ENCODE results near the gene GLRA1. TPM values are rescaled to one million over a fixed set of nuclear protein-coding genes. Genes with fewer than 3 reads are reported as not detected.
A peak's percentile ranks its signal among the peaks of the same experiment; 100 is the strongest.
"Not testable (repeated sequence)": the region's sequence is repeated elsewhere in the genome, so short reads cannot be mapped to it uniquely, and the experiment has no call there.

Gene GLRA1
- total RNA-seq, 1 donor = not detected

- Histone ChIP-seq H3K4me1 (ENCODE audit: insufficient read depth, low read length) (no peaks in the 10 kb centered on the region), H3K27me3 (ENCODE audit: insufficient read depth, low read length) (no peaks in the 10 kb centered on the region), H3K4me3 (ENCODE audit: low read length) (no peak overlapping the region), H3K9me3 (ENCODE audit: low read depth, low read length) (no peaks in the 10 kb centered on the region)
Measured at GRCh38 chr5:151799407-151799806, 125.2 kb downstream of the GLRA1 start.

DNA sequence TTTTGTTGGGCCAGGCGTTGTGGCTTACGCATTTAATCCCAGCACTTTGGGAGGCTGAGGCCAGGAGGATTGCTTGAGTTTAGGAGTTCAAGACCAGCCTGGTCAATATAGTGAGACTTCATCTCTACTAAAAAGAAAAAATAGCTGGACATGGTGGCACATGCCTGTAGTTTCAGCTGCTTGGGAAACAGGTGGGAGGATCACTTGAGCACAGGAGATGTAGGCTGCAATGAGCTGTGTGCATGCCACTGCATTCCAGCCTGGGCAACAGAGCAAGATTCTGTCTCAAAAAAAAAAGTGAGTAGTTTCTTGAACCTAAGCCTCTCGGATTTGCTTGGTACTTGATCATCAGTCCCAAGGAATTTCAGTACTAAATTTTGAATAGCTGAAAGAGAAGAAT lies 126.0 kb downstream of the GLRA1 start:
- H3K27me3 ChIP-seq (ENCODE audit: insufficient read depth, low read length) = no peaks in the 10 kb centered on the region
- H3K9me3 ChIP-seq (ENCODE audit: low read depth, low read length) = no peaks in the 10 kb centered on the region
- H3K4me3 ChIP-seq (ENCODE audit: low read length) = no peak overlapping the region
- H3K4me1 ChIP-seq (ENCODE audit: insufficient read depth, low read length) = no peaks in the 10 kb centered on the region

DNA sequence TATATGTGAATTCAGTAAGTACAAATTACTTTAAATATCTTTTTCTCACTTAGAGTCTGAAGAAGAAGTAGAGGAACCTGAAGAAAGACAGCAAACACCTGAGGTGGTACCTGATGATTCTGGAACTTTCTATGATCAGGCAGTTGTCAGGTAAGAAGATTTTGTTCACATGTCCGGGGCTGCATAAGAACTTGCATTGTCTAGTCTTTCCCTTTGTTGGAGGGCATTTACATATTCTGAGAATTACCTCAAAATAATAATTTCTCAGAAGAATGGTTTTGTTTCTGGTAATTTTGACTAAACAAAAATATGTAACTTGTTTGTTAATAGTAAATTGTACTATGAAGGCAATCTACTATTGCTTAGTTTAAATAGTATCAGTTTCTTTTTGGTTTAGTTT lies 129.2 kb downstream of the GLRA1 start:
- Histone ChIP-seq H3K27me3 (ENCODE audit: insufficient read depth, low read length) (no peaks in the 10 kb centered on the region), H3K9me3 (ENCODE audit: low read depth, low read length) (no peaks in the 10 kb centered on the region), H3K4me1 (ENCODE audit: insufficient read depth, low read length) (no peaks in the 10 kb centered on the region), H3K4me3 (ENCODE audit: low read length) (no peak overlapping the region)

DNA sequence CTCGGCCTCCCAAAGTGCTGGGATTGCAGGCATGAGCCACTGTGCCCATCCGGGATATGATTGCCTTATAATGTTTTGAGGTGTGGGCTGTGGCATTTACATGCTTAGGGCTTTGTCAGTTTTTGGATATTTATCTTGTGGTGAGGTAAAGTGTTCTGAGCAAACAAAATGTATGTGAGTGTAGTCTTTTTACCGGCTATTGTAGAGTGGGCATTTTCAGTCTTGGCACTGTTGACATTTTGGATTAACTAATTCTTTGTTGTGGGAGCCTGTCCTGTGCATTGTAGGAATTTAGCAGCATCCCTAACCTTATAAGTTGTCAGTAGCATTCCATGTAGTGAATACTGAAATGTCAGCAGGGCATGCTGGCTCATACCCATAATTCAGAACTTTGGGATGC lies 131.3 kb downstream of the GLRA1 start:
- H3K9me3 ChIP-seq (ENCODE audit: low read depth, low read length) = no peaks in the 10 kb centered on the region
- no peak overlapping the region for H3K4me3 ChIP-seq (ENCODE audit: low read length)
- no peaks in the 10 kb centered on the region for H3K4me1 ChIP-seq (ENCODE audit: insufficient read depth, low read length)

GRCh38 chr5:151787817-151788216 lies 136.8 kb downstream of the GLRA1 start:
- Histone ChIP-seq H3K27me3 (ENCODE audit: insufficient read depth, low read length) (no peaks in the 10 kb centered on the region), H3K9me3 (ENCODE audit: low read depth, low read length) (no peaks in the 10 kb centered on the region), H3K4me1 (ENCODE audit: insufficient read depth, low read length) (peaks cover 16% of the 10 kb centered on the region), H3K4me3 (ENCODE audit: low read length) (no peak overlapping the region)

More for the DNA sequence above, 131.3 kb downstream of the GLRA1 start:
- no peaks in the 10 kb centered on the region for H3K27me3 ChIP-seq (ENCODE audit: insufficient read depth, low read length)

- H3K4me1 ChIP-seq (ENCODE audit: insufficient read depth, low read length) = peaks cover 16% of the 10 kb centered on the region
- H3K9me3 ChIP-seq (ENCODE audit: low read depth, low read length) = no peaks in the 10 kb centered on the region
- no peak overlapping the region for H3K4me3 ChIP-seq (ENCODE audit: low read length)
- no peaks in the 10 kb centered on the region for H3K27me3 ChIP-seq (ENCODE audit: insufficient read depth, low read length)
Measured at GRCh38 chr5:151786468-151786867, 138.2 kb downstream of the GLRA1 start.

DNA sequence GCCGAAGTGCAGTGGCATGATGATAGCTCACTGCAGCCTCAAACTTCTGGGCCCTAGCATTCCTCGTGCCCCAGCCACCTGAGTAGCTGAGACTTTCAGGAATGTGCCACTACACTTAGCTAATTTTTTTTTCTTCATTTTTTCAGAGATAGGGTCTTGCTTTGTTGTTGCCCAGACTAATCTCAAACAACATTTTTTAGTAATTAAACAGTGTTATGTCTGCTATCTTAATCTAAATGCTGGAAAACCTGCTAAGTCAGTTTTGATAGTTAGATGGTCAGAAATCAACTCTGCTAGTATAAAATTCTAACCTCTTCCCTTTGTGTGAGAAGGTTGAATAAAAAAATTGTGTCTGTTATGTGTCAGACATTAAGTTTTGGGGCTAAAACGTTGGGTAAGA lies 140.5 kb downstream of the GLRA1 start:
- H3K27me3 ChIP-seq (ENCODE audit: insufficient read depth, low read length) = no peaks in the 10 kb centered on the region
- peaks cover 26% of the 10 kb centered on the region for H3K4me1 ChIP-seq (ENCODE audit: insufficient read depth, low read length)
- no peak overlapping the region for H3K4me3 ChIP-seq (ENCODE audit: low read length)
- no peaks in the 10 kb centered on the region for H3K9me3 ChIP-seq (ENCODE audit: low read depth, low read length)

DNA sequence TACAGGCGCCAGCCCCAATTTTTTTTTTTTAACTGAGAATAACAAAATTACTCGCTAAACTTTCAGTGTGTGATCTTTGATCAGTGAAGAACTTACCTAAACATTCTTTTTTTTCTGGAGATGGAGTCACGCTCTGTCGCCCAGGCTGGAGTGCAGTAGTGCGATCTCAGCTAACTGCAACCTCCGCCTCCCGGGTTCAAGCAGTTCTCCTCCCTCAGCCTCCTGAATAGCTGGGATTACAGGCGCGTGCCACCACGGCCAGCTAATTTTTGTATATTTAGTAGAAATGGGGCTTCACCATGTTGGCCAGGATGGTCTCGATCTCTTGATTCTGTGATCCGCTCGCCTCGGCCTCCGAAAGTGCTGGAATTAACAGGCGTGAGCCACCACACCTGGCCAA lies 141.0 kb downstream of the GLRA1 start:
- not testable (repeated sequence) for H3K9me3 ChIP-seq (ENCODE audit: low read depth, low read length); H3K27me3 ChIP-seq (ENCODE audit: insufficient read depth, low read length); H3K4me3 ChIP-seq (ENCODE audit: low read length)
- H3K4me1 ChIP-seq (ENCODE audit: insufficient read depth, low read length) = peaks cover 29% of the 10 kb centered on the region

- no peak overlapping the region for H3K4me3 ChIP-seq (ENCODE audit: low read length)
- H3K4me1 ChIP-seq (ENCODE audit: insufficient read depth, low read length) = peaks cover 31% of the 10 kb centered on the region
Measured at GRCh38 chr5:151781201-151781600, 143.4 kb downstream of the GLRA1 start.

DNA sequence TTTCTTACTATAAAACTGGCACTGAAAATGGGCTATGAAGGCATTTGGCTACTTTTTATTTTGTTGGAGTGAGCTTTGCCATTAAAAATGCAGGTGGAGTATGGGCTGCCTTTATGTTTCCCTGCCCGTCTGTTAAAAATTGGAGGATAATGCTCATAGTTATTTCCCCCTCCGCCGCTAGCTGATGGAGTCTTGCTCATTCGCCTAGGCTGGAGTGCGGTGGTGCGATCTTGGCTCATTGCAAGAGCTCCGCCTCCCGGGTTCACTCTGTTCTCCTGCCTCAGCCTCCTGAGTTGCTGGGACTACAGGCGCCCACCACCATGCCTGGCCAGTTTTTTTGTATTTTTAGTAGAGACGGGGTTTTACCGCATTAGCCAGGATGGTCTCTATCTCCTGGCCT lies 144.3 kb downstream of the GLRA1 start:
- Histone ChIP-seq H3K27me3 (ENCODE audit: insufficient read depth, low read length) (no peaks in the 10 kb centered on the region), H3K4me3 (ENCODE audit: low read length) (no peak overlapping the region), H3K9me3 (ENCODE audit: low read depth, low read length) (no peaks in the 10 kb centered on the region), H3K4me1 (ENCODE audit: insufficient read depth, low read length) (peaks cover 36% of the 10 kb centered on the region)

More at GRCh38 chr5:151781201-151781600, 143.4 kb downstream of the GLRA1 start:
- Histone ChIP-seq H3K9me3 (ENCODE audit: low read depth, low read length) (no peaks in the 10 kb centered on the region), H3K27me3 (ENCODE audit: insufficient read depth, low read length) (no peaks in the 10 kb centered on the region)

DNA sequence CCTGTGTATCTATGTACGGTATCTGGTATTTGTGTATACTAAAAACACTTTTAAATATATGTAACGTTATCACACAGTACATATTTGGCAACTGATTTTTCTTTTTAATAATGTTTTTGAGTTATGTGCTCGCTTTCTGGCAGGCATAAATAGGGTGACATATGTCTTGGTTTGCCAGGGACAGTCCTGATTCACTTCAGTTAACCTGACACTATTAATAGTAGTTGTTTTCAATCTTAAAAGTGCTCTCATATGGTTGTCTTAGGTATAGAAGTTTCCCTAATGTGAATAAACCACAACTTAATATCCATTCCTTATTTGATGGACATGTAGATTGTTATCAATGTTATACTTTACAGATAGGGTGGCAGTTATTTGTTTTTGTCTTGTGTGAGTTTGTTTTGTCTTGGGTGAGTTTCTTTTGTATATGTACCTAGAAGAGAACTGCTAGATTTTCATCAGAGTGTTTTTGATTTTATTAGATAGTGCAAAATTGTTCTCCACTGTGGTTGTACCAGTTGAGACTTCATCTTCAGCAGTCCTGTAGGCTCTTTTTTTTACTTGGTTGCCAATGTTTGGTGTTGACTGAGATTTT lies 145.0 kb downstream of the GLRA1 start:
- Histone ChIP-seq H3K27me3 (ENCODE audit: insufficient read depth, low read length) (no peaks in the 10 kb centered on the region), H3K4me1 (ENCODE audit: insufficient read depth, low read length) (peaks cover 37% of the 10 kb centered on the region), H3K9me3 (ENCODE audit: low read depth, low read length) (no peaks in the 10 kb centered on the region), H3K4me3 (ENCODE audit: low read length) (no peak overlapping the region)

GRCh38 chr5:151775025-151775606 lies 149.5 kb downstream of the GLRA1 start:
- H3K4me3 ChIP-seq (ENCODE audit: low read length) = no peak overlapping the region
- H3K9me3 ChIP-seq (ENCODE audit: low read depth, low read length) = no peaks in the 10 kb centered on the region
- peaks cover 43% of the 10 kb centered on the region for H3K4me1 ChIP-seq (ENCODE audit: insufficient read depth, low read length)
- no peaks in the 10 kb centered on the region for H3K27me3 ChIP-seq (ENCODE audit: insufficient read depth, low read length)

GRCh38 chr5:151773951-151774350 lies 150.7 kb downstream of the GLRA1 start:
- H3K9me3 ChIP-seq (ENCODE audit: low read depth, low read length) = no peaks in the 10 kb centered on the region
- H3K4me3 ChIP-seq (ENCODE audit: low read length) = peak overlapping the region; percentile 6
- H3K27me3 ChIP-seq (ENCODE audit: insufficient read depth, low read length) = no peaks in the 10 kb centered on the region
- peaks cover 51% of the 10 kb centered on the region for H3K4me1 ChIP-seq (ENCODE audit: insufficient read depth, low read length)

GRCh38 chr5:151772846-151773561 lies 151.6 kb downstream of the GLRA1 start:
- H3K4me1 ChIP-seq (ENCODE audit: insufficient read depth, low read length) = peaks cover 47% of the 10 kb centered on the region
- no peaks in the 10 kb centered on the region for H3K27me3 ChIP-seq (ENCODE audit: insufficient read depth, low read length)
- no peaks in the 10 kb centered on the region for H3K9me3 ChIP-seq (ENCODE audit: low read depth, low read length)
- H3K4me3 ChIP-seq (ENCODE audit: low read length) = peak overlapping the region; percentile 93

All from mononuclear cell (primary cell).